GM19025 (cell line): Measurements from ENCODE around the gene FPGS.
A peak's percentile ranks its signal among the peaks of the same experiment; 100 is the strongest.
"Not testable (repeated sequence)": the region's sequence is repeated elsewhere in the genome, so short reads cannot be mapped to it uniquely, and the experiment has no call there.

Experiments
- ATAC-seq: cut with Tn5 transposase; IDR thresholded peaks from one replicate; pipeline ENCODE4 v1.9.1; 2021; ENCODE audit warnings: mild to moderate bottlenecking, low read depth, moderate library complexity; ENCODE audit not compliant: unreplicated experiment

FPGS gene

GRCh38 chr9:127802576-127803443 is at the start of gene FPGS:
TSS of gene FPGS (plus strand) at chr9:127802882. CDS start at chr9:127802925, 43 bp downstream.
- peak; percentile 79 for ATAC-seq

- ATAC-seq: no peak
Measured at GRCh38 chr9:127753148-127753547, 49.5 kb upstream of the FPGS start.

GRCh38 chr9:127753622-127754021 is 49.1 kb upstream of the FPGS start:
- ATAC-seq: no peak

GRCh38 chr9:127754099-127755060 is 48.3 kb upstream of the FPGS start:
- ATAC-seq: no peak

GRCh38 chr9:127755061-127756060 is 47.3 kb upstream of the FPGS start:
- ATAC-seq: no peak

GRCh38 chr9:127756233-127756632 is 46.4 kb upstream of the FPGS start:
- no peak for ATAC-seq

- ATAC-seq: not testable (repeated sequence)
Measured at GRCh38 chr9:127756776-127757175, 45.9 kb upstream of the FPGS start.

- no peak for ATAC-seq
Measured at GRCh38 chr9:127758843-127759242, 43.8 kb upstream of the FPGS start.

- ATAC-seq: no peak
Measured at GRCh38 chr9:127761061-127761460, 41.6 kb upstream of the FPGS start.

GRCh38 chr9:127761491-127761956 is 41.2 kb upstream of the FPGS start:
- no peak for ATAC-seq

- no peak for ATAC-seq
Measured at GRCh38 chr9:127762111-127762676, 40.5 kb upstream of the FPGS start.

GRCh38 chr9:127763918-127764384 is 38.7 kb upstream of the FPGS start:
- no peak for ATAC-seq

- no peak for ATAC-seq
Measured at GRCh38 chr9:127765418-127765817, 37.3 kb upstream of the FPGS start.

GRCh38 chr9:127767410-127767809 is 35.3 kb upstream of the FPGS start:
- ATAC-seq: no peak

GRCh38 chr9:127767909-127768331 is 34.8 kb upstream of the FPGS start:
- ATAC-seq: no peak

- ATAC-seq: no peak
Measured at GRCh38 chr9:127768698-127769097, 34.0 kb upstream of the FPGS start.

GRCh38 chr9:127769101-127769500 is 33.6 kb upstream of the FPGS start:
- no peak for ATAC-seq

- ATAC-seq: no peak
Measured at GRCh38 chr9:127769929-127770582, 32.6 kb upstream of the FPGS start.

- ATAC-seq: no peak
Measured at GRCh38 chr9:127770583-127770904, 32.1 kb upstream of the FPGS start.
